Measurements from ENCODE around the gene NEUROD4.

GRCh38 chr12:54987611-54988231 is 32.1 kb upstream of the NEUROD4 start:
- TF ChIP-seq CTCF (IDR thresholded peaks at IDR 0.05), result no peak
- TF ChIP-seq POLR2A (IDR thresholded peaks at IDR 0.05), result no peak
